Esophagus squamous epithelium (tissue), 5 donors: Measurements from ENCODE around the gene TNNC2. TPM values are rescaled to one million over a fixed set of nuclear protein-coding genes. Genes with fewer than 3 reads are reported as not detected.
A peak's percentile ranks its signal among the peaks of the same experiment; 100 is the strongest.

Source experiments
- DNase-seq: peaks from one replicate; lab custom pipeline; 2025; lab: John Stamatoyannopoulos, UW
- H3K27ac ChIP-seq, 4 donors: fragments of 200-600 bp; sonication (generic); one replicate each; pipeline ENCODE4 v1.5.1; 2016 to 2019; ENCODE audit warnings: mild to moderate bottlenecking in 1 of 4
- H3K27me3 ChIP-seq, 4 donors: fragments of 200-600 bp; sonication (generic); 1 replicate in 3 of 4; 2 replicates in 1 of 4; pipeline versions ENCODE4 v1.5.1 to v1.6.0; 2017 to 2021; ENCODE audit warnings: antibody characterized with exemption in 1 of 4
- H3K36me3 ChIP-seq, 3 donors: fragments of 200-600 bp; sonication (generic); one replicate each; pipeline ENCODE4 v1.5.1; 2016 to 2019
- H3K4me1 ChIP-seq, 3 donors: fragments of 200-600 bp; sonication (generic); one replicate each; pipeline ENCODE4 v1.5.1; 2017 to 2019
- H3K4me3 ChIP-seq, 4 donors: fragments of 200-600 bp; sonication (generic); 1 replicate in 3 of 4; 2 replicates in 1 of 4; pipeline ENCODE4 v1.5.1; 2016 to 2019; ENCODE audit warnings: mild to moderate bottlenecking in 2 of 4, moderate library complexity in 1 of 4
- H3K9me3 ChIP-seq, 3 donors: fragments of 200-600 bp; sonication (generic); one replicate each; pipeline ENCODE4 v1.5.1; 2016 to 2019
- POLR2A ChIP-seq, 4 donors: fragments of 450-650 bp; IDR thresholded peaks; one replicate each; pipeline ENCODE4 v1.6.1; 2017; ENCODE audit warnings: antibody characterized with exemption in 4 of 4, mild to moderate bottlenecking in 4 of 4, moderate library complexity in 3 of 4
- WGBS, 2 donors: methylation state at CpG; one replicate each; pipeline ENCODE4 v1.1.5; 2018; 5-methylcytosine and 5-hydroxymethylcytosine counted together
- intact Hi-C: fragments of 100-400 bp; cut with DNase I; formaldehyde crosslinking; loops from one replicate; pipeline ENCODE4 v1.15.0; 2022
- total RNA-seq, 4 donors: library from RNA; depleted of rRNA; stranded (reverse); fragments of >200 nt; gene quantifications; one replicate each; pipeline ENCODE4 v1.1.0, GENCODE V29; 2016
- TF ChIP-seq, protein P1 (sequence below), 6 experiments: fragments of 450-650 bp in 4 of 6; fragments of 200-600 bp in 2 of 6; sonication (generic) in 2 of 6; IDR thresholded peaks; one replicate each; pipeline ENCODE4 v1.5.1; 2016 to 2019; ENCODE audit warnings: antibody characterized with exemption in 6 of 6, mild to moderate bottlenecking in 4 of 6, moderate library complexity in 4 of 6
- donor health status: DM: yes; HTN: yes; CAD: no.

TNNC2 gene
- total RNA-seq, 4 donors from 2014 or later: 1.1 TPM; not detected in 3

- H3K27me3 ChIP-seq: no peaks in the 10 kb centered on the region
- TF ChIP-seq, protein P1, sequence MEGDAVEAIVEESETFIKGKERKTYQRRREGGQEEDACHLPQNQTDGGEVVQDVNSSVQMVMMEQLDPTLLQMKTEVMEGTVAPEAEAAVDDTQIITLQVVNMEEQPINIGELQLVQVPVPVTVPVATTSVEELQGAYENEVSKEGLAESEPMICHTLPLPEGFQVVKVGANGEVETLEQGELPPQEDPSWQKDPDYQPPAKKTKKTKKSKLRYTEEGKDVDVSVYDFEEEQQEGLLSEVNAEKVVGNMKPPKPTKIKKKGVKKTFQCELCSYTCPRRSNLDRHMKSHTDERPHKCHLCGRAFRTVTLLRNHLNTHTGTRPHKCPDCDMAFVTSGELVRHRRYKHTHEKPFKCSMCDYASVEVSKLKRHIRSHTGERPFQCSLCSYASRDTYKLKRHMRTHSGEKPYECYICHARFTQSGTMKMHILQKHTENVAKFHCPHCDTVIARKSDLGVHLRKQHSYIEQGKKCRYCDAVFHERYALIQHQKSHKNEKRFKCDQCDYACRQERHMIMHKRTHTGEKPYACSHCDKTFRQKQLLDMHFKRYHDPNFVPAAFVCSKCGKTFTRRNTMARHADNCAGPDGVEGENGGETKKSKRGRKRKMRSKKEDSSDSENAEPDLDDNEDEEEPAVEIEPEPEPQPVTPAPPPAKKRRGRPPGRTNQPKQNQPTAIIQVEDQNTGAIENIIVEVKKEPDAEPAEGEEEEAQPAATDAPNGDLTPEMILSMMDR (IDR thresholded peaks at IDR 0.05): no peak
- TF ChIP-seq POLR2A (IDR thresholded peaks at IDR 0.05): peak in 2 of 4 donors; percentile 32 to 75
- peak; percentile 91 for DNase-seq
- peak within 1 kb of the TSS; percentile 82 to 90 (median 85) for H3K27ac ChIP-seq
- H3K9me3 ChIP-seq: no peaks in the 10 kb centered on the region
- H3K36me3 ChIP-seq: peaks cover 0 to 30% (median 0%) of the 10 kb centered on the region in 3 donors
- intact Hi-C loops: no loop called here
- 0% methylated on average over 2 to 5 of the region's 36 CpGs for WGBS, 2 donors
- peak within 1 kb of the TSS; percentile 91 to 95 (median 92) for H3K4me3 ChIP-seq
- H3K4me1 ChIP-seq: peaks cover 26 to 46% (median 28%) of the 10 kb centered on the region in 3 donors
Observed at GRCh38 chr20:45857114-45857881, 30.2 kb upstream of the TNNC2 start, which contains the start of the genes ACOT8 and ZSWIM3. TSS of gene ACOT8 (minus strand) at chr20:45857392. CDS start at chr20:45857315, 77 bp downstream. TSS of gene ZSWIM3 (plus strand) at chr20:45857614. CDS start at chr20:45857826, 212 bp downstream.

DNA sequence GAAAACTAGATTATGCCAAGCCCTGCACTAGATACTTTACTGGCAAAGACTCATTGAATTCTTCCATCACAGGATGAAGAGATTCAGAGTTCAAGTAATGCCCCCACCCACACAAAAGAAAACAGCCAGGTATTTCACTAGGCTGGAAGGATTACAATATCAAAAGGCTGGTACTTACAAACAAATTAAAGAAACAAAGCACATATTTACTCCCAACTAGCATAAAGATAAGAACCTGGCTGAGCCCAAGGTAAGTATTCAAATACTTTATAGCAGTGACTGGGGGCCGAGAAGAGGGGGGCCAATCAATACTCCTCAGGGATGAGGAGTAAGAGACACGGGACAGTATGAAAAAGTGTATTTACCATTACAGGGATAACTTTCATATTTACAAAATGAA lies 26.4 kb upstream of the TNNC2 start:
- intact Hi-C loops: no loop called here
- H3K4me1 ChIP-seq: peaks cover 23 to 41% (median 28%) of the 10 kb centered on the region in 3 donors
- peaks cover 0 to 68% (median 0%) of the 10 kb centered on the region in 3 donors for H3K36me3 ChIP-seq
- H3K27ac ChIP-seq: no peak overlapping the region
- no peak overlapping the region for H3K4me3 ChIP-seq
- no peak for TF ChIP-seq POLR2A (IDR thresholded peaks at IDR 0.05)
- TF ChIP-seq, protein P1 (IDR thresholded peaks at IDR 0.05): no peak
- H3K27me3 ChIP-seq: no peaks in the 10 kb centered on the region
- DNase-seq: no peak
- H3K9me3 ChIP-seq: no peaks in the 10 kb centered on the region
- WGBS, 2 donors: 81 to 86% methylated on average over 2 of the region's 2 CpGs

DNA sequence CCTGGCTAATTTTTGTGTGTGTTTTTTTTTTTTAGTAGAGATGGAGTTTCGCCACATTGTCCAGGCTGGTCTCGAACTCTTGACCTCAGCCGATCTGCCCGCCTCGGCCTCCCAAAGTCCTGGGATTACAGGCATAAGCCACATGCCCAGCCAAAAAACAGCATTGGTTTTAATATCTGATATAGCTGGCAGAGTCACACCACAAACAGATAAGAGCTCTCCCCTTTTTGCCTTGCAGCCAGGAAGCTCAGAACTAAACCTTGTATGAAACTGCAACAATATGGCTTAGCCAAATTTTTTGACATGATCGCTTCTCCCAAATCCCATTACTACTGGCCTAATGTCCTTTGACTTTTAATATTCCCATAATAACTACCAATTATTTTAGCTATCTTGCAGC lies 25.2 kb upstream of the TNNC2 start:
- no peak for DNase-seq
- Histone ChIP-seq H3K4me3 (no peak overlapping the region), H3K36me3 (peaks cover 0 to 80% (median 0%) of the 10 kb centered on the region in 3 donors), H3K4me1 (peaks cover 13 to 30% (median 21%) of the 10 kb centered on the region in 3 donors), H3K27me3 (no peaks in the 10 kb centered on the region), H3K9me3 (no peaks in the 10 kb centered on the region), H3K27ac (no peak overlapping the region)
- no peak for TF ChIP-seq POLR2A (IDR thresholded peaks at IDR 0.05)
- TF ChIP-seq, protein P1 (IDR thresholded peaks at IDR 0.05): no peak
- 88 to 96% methylated on average over 5 to 6 of the region's 6 CpGs for WGBS, 2 donors
- intact Hi-C loops: no loop called here

GRCh38 chr20:45851501-45851900 lies 24.4 kb upstream of the TNNC2 start:
- Histone ChIP-seq H3K27ac (no peak overlapping the region), H3K27me3 (no peaks in the 10 kb centered on the region), H3K9me3 (no peaks in the 10 kb centered on the region), H3K36me3 (peaks cover 0 to 88% (median 0%) of the 10 kb centered on the region in 3 donors), H3K4me3 (no peak overlapping the region), H3K4me1 (peaks cover 13 to 25% (median 20%) of the 10 kb centered on the region in 3 donors)
- no peak for DNase-seq
- intact Hi-C loops: no loop called here
- TF ChIP-seq, protein P1 (IDR thresholded peaks at IDR 0.05): no peak
- no peak for TF ChIP-seq POLR2A (IDR thresholded peaks at IDR 0.05)

DNA sequence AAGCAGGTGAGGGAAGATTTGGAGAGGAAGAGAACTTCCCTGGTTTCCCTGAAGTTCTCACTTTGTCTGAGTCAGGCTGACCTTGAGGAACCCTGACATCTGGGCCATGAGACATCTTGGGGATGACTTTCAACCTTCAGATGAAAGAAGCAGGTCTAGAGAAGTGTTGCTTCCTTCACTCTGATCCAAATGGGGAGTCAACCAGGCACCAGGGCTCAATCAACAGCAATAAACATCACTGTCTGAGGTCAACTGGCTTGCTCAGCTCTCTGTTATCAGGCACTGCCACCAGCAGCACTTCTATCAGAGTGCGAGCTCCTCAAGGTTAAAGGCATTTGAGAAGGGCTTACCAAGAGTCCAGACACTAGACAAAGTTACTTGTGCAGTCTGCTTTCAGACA lies 23.8 kb upstream of the TNNC2 start:
- Histone ChIP-seq H3K27me3 (no peaks in the 10 kb centered on the region), H3K4me1 (peaks cover 7 to 19% (median 14%) of the 10 kb centered on the region in 3 donors), H3K4me3 (no peak overlapping the region), H3K36me3 (peaks cover 0 to 94% (median 3%) of the 10 kb centered on the region in 3 donors), H3K27ac (no peak overlapping the region), H3K9me3 (no peaks in the 10 kb centered on the region)
- DNase-seq: no peak
- TF ChIP-seq POLR2A (IDR thresholded peaks at IDR 0.05): no peak
- TF ChIP-seq, protein P1 (IDR thresholded peaks at IDR 0.05): no peak
- intact Hi-C loops: no loop called here
- 100% methylated on average over 1 of the region's 1 CpG for WGBS, 2 donors
